Islet precursor cell (in vitro differentiated cells): Measurements from ENCODE around the gene CLDN18.

Source experiments
- DNase-seq: peaks from one replicate; pipeline ENCODE4 v3.0.0-alpha.2; 2018

CLDN18 gene

GRCh38 chr3:138027821-138028220, 17.9 kb downstream of the CLDN18 start:
- no peak for DNase-seq

GRCh38 chr3:138030734-138031280, 20.8 kb downstream of the CLDN18 start:
- DNase-seq = no peak

- DNase-seq = no peak
Measured at GRCh38 chr3:138031536-138031935, 21.6 kb downstream of the CLDN18 start.

GRCh38 chr3:138032567-138032966, 22.6 kb downstream of the CLDN18 start:
- DNase-seq = no peak

- DNase-seq = no peak
Measured at GRCh38 chr3:138033202-138033691, 23.3 kb downstream of the CLDN18 start.

GRCh38 chr3:138034918-138035317, 25.0 kb downstream of the CLDN18 start:
- DNase-seq = no peak

- no peak for DNase-seq
Measured at GRCh38 chr3:138036572-138036971, 26.6 kb downstream of the CLDN18 start.

GRCh38 chr3:138038725-138039462, 28.9 kb downstream of the CLDN18 start:
- DNase-seq = no peak

GRCh38 chr3:138042043-138042442, 32.1 kb downstream of the CLDN18 start:
- DNase-seq = no peak

- DNase-seq = no peak
Measured at GRCh38 chr3:138043266-138044029, 33.5 kb downstream of the CLDN18 start.

GRCh38 chr3:138046085-138046484, 36.1 kb downstream of the CLDN18 start:
- no peak for DNase-seq

- no peak for DNase-seq
Measured at GRCh38 chr3:138046955-138047354, 37.0 kb downstream of the CLDN18 start.

- no peak for DNase-seq
Measured at GRCh38 chr3:138047596-138048158, 37.7 kb downstream of the CLDN18 start.

- DNase-seq = no peak
Measured at GRCh38 chr3:138049157-138049919, 39.4 kb downstream of the CLDN18 start.

GRCh38 chr3:138051947-138052802, 42.2 kb downstream of the CLDN18 start:
- peak; percentile 79 for DNase-seq

- no peak for DNase-seq
Measured at GRCh38 chr3:138054057-138054456, 44.1 kb downstream of the CLDN18 start.

GRCh38 chr3:138057384-138057783, 47.4 kb downstream of the CLDN18 start:
- no peak for DNase-seq

GRCh38 chr3:138059261-138059660, 49.3 kb downstream of the CLDN18 start:
- no peak for DNase-seq

- peak; percentile 32 for DNase-seq
Measured at GRCh38 chr3:138060792-138061191, 50.8 kb downstream of the CLDN18 start.

GRCh38 chr3:138062037-138062436, 52.1 kb downstream of the CLDN18 start:
- DNase-seq = peak; percentile 24

GRCh38 chr3:138062626-138063025, 52.7 kb downstream of the CLDN18 start:
- DNase-seq = peak; percentile 40

GRCh38 chr3:138063416-138063815, 53.5 kb downstream of the CLDN18 start:
- peak; percentile 54 for DNase-seq
